H9 (cell line): Measurements from ENCODE around the gene UBN1. TPM values are rescaled to one million over a fixed set of nuclear protein-coding genes. Genes with fewer than 3 reads are reported as not detected.

Experiments
- DNase-seq: peaks from one replicate; pipeline ENCODE4 v3.0.0-alpha.2; 2017
- H2AFZ ChIP-seq: one replicate; pipeline ENCODE4 v1.6.1; 2013; ENCODE audit warnings: mild to moderate bottlenecking, low read length, control low read depth, moderate library complexity
- H2AK5ac ChIP-seq: 2 replicates; pipeline ENCODE4 v1.6.1; 2013; ENCODE audit warnings: low read length, control low read depth, mixed read lengths; ENCODE audit not compliant: insufficient read length
- H2BK120ac ChIP-seq: one replicate; pipeline ENCODE4 v1.6.1; 2013; ENCODE audit warnings: low read depth, mild to moderate bottlenecking, low read length, control low read depth, inconsistent platforms; ENCODE audit not compliant: poor library complexity, severe bottlenecking
- H2BK12ac ChIP-seq: 2 replicates; pipeline ENCODE4 v1.6.1; 2013; ENCODE audit warnings: low read length, control low read depth, mixed read lengths, low read depth; ENCODE audit not compliant: insufficient read length
- H2BK15ac ChIP-seq: 2 replicates; pipeline ENCODE4 v1.6.1; 2013; ENCODE audit warnings: low read depth, low read length, control low read depth
- H2BK20ac ChIP-seq: one replicate; pipeline ENCODE4 v1.6.1; 2013; ENCODE audit warnings: low read depth, mild to moderate bottlenecking, low read length, control low read depth, inconsistent platforms; ENCODE audit not compliant: poor library complexity, severe bottlenecking
- H2BK5ac ChIP-seq: 2 replicates; pipeline ENCODE4 v1.6.1; 2013; ENCODE audit warnings: low read length, control low read depth, mixed read lengths; ENCODE audit not compliant: insufficient read length
- H3K14ac ChIP-seq: 2 replicates; pipeline ENCODE4 v1.6.1; 2013; ENCODE audit warnings: low read length, control low read depth; ENCODE audit not compliant: insufficient read depth
- H3K18ac ChIP-seq: 2 replicates; pipeline ENCODE4 v1.6.1; 2013; ENCODE audit warnings: low read depth, mild to moderate bottlenecking, mixed read lengths, low read length, control low read depth; ENCODE audit not compliant: insufficient read length
- H3K23ac ChIP-seq: 2 replicates; pipeline ENCODE4 v1.6.1; 2013; ENCODE audit warnings: low read length, control low read depth, mixed read lengths, low read depth; ENCODE audit not compliant: insufficient read length
- H3K23me2 ChIP-seq: 2 replicates; pipeline ENCODE4 v1.6.1; 2013; ENCODE audit warnings: low read depth, mild to moderate bottlenecking, mixed read lengths, low read length, control low read depth; ENCODE audit not compliant: insufficient read length, poor library complexity, severe bottlenecking
- H3K27ac ChIP-seq: 2 replicates; pipeline ENCODE4 v1.5.1; 2013; ENCODE audit warnings: low read length, control low read depth, mixed read lengths, low read depth; ENCODE audit not compliant: insufficient read length
- H3K27me3 ChIP-seq: 2 replicates; pipeline ENCODE4 v1.6.1; 2013; ENCODE audit warnings: low read length, control low read depth, inconsistent platforms; ENCODE audit not compliant: insufficient read depth
- H3K4ac ChIP-seq: 2 replicates; pipeline ENCODE4 v1.6.1; 2013; ENCODE audit warnings: low read depth, mild to moderate bottlenecking, control low read depth, inconsistent platforms, low read length, moderate library complexity
- H3K4me1 ChIP-seq: 2 replicates; pipeline ENCODE4 v1.6.1; 2013; ENCODE audit warnings: low read length, control low read depth, inconsistent platforms; ENCODE audit not compliant: insufficient read depth
- H3K4me2 ChIP-seq: 2 replicates; pipeline ENCODE4 v1.6.1; 2013; ENCODE audit warnings: low read length, control low read depth, mixed read lengths; ENCODE audit not compliant: insufficient read length, insufficient read depth
- H3K56ac ChIP-seq: 2 replicates; pipeline ENCODE4 v1.6.1; 2013; ENCODE audit warnings: low read depth, mild to moderate bottlenecking, mixed read lengths, low read length, control low read depth; ENCODE audit not compliant: insufficient read length
- H3K79me1 ChIP-seq: 2 replicates; pipeline ENCODE4 v1.6.1; 2013; ENCODE audit warnings: low read depth, mild to moderate bottlenecking, moderate library complexity, low read length, control low read depth, inconsistent platforms; ENCODE audit not compliant: insufficient read depth, poor library complexity, severe bottlenecking
- H3K79me2 ChIP-seq: 2 replicates; pipeline ENCODE4 v1.6.1; 2013; ENCODE audit warnings: low read length, control low read depth, inconsistent platforms; ENCODE audit not compliant: insufficient read depth
- H3K9ac ChIP-seq: 2 replicates; pipeline ENCODE4 v1.6.1; 2013; ENCODE audit warnings: low read length, control low read depth, mixed read lengths; ENCODE audit not compliant: insufficient read length; ENCODE audit errors: extremely low read depth
- H3K9me3 ChIP-seq: one replicate; pipeline ENCODE4 v1.6.1; 2013; ENCODE audit warnings: low read depth, low read length, inconsistent platforms; ENCODE audit not compliant: control insufficient read depth
- H3T11ph ChIP-seq: one replicate; pipeline ENCODE4 v1.6.1; 2013; ENCODE audit warnings: mild to moderate bottlenecking, low read length, control low read depth, inconsistent platforms
- H4K20me1 ChIP-seq: one replicate; pipeline ENCODE4 v1.6.1; 2013; ENCODE audit not compliant: control insufficient read depth, insufficient read length, insufficient read depth
- H4K5ac ChIP-seq: 2 replicates; pipeline ENCODE4 v1.6.1; 2013; ENCODE audit warnings: low read depth, mild to moderate bottlenecking, mixed read lengths, low read length, control low read depth; ENCODE audit not compliant: insufficient read length
- H4K8ac ChIP-seq: replicated peaks from 2 replicates; pipeline ENCODE4 v1.6.1; 2013; ENCODE audit warnings: low read length, control low read depth, mixed read lengths, low read depth; ENCODE audit not compliant: insufficient read length
- H4K91ac ChIP-seq: 2 replicates; pipeline ENCODE4 v1.6.1; 2013; ENCODE audit warnings: low read depth, mild to moderate bottlenecking, moderate library complexity, mixed read lengths, low read length, control low read depth; ENCODE audit not compliant: insufficient read length
- H3K27ac Mint-ChIP-seq, 3 experiments: 2 replicates in 2 of 3; 3 replicates in 1 of 3; pipeline ENCODE4 v1.8.0; 2020 to 2021; ENCODE audit warnings: mixed read lengths in 3 of 3, mild to moderate bottlenecking in 1 of 3, moderate library complexity in 1 of 3
- H3K27me3 Mint-ChIP-seq: 2 replicates; pipeline ENCODE4 v1.8.0; 2021; ENCODE audit warnings: low read depth, mild to moderate bottlenecking, moderate library complexity, mixed read lengths
- H3K36me3 Mint-ChIP-seq, 3 experiments: 2 replicates in 2 of 3; 3 replicates in 1 of 3; pipeline ENCODE4 v1.8.0; 2020 to 2021; ENCODE audit warnings: low read depth in 3 of 3, mixed read lengths in 3 of 3; ENCODE audit not compliant: insufficient read depth in 1 of 3
- H3K4me1 Mint-ChIP-seq, 2 experiments: 2 replicates each; pipeline ENCODE4 v1.8.0; 2020; ENCODE audit warnings: mixed read lengths in 2 of 2
- H3K4me3 Mint-ChIP-seq, 2 experiments: 2 replicates in 1 of 2; 3 replicates in 1 of 2; pipeline ENCODE4 v1.8.0; 2020 to 2021; ENCODE audit warnings: mild to moderate bottlenecking in 2 of 2, mixed read lengths in 2 of 2, moderate library complexity in 1 of 2
- H3K9me3 Mint-ChIP-seq, 2 experiments: 2 replicates in 1 of 2; 3 replicates in 1 of 2; pipeline ENCODE4 v1.8.0; 2020; ENCODE audit warnings: mild to moderate bottlenecking in 2 of 2, mixed read lengths in 2 of 2, moderate library complexity in 1 of 2
- WGBS: extraction: QIAGEN DNeasy Blood & Tissue Kit; methylation state at CpG from one replicate; pipeline ENCODE4 v1.1.7; 2013; ENCODE audit warnings: missing lambda C conversion rate, low lambda C conversion rate, mixed read lengths; ENCODE audit not compliant: insufficient read length; ENCODE audit errors: extremely low coverage; 5-methylcytosine and 5-hydroxymethylcytosine counted together
- total RNA-seq: library from RNA; stranded (reverse); gene quantifications from 2 replicates; pipeline ENCODE4 v1.2.1, GENCODE V29; 2021
- TF ChIP-seq, protein P1 (sequence below): fragments of 200-600 bp; sonication (generic); conservative IDR thresholded peaks from 3 replicates; pipeline ENCODE4 v1.8.0; 2021; ENCODE audit warnings: antibody characterized with exemption, mild to moderate bottlenecking

Gene UBN1
- total RNA-seq, 1 experiment from 2014 or later = 55.2 TPM

GRCh38 chr16:4868026-4868425 is 20.7 kb downstream of the UBN1 start:
- Histone ChIP-seq H3T11ph (no peak overlapping the region), H3K23me2 (no peaks in the 10 kb centered on the region), H2BK5ac (no peak overlapping the region), H2BK120ac (no peak overlapping the region), H2BK12ac (no peak overlapping the region), H3K18ac (no peak overlapping the region), H4K91ac (no peak overlapping the region), H2AFZ (no peak overlapping the region), H3K27me3 (no peaks in the 10 kb centered on the region; the same call in 1 of the 2 replicates), H3K27ac (no peak overlapping the region), H4K20me1 (no peaks in the 10 kb centered on the region), H3K14ac (no peak overlapping the region), H3K4ac (no peak overlapping the region), H2AK5ac (no peak overlapping the region), H3K9ac (no peak overlapping the region), H3K56ac (no peak overlapping the region), H3K4me2 (no peak overlapping the region), H3K79me2 (peaks cover 5% of the 10 kb centered on the region; the same call in 1 of the 2 replicates), H3K79me1 (no peaks in the 10 kb centered on the region), H2BK20ac (no peak overlapping the region), H3K9me3 (no peaks in the 10 kb centered on the region), H4K8ac (no peak overlapping the region), H3K4me1 (no peaks in the 10 kb centered on the region), H3K23ac (no peak overlapping the region), H4K5ac (no peak overlapping the region), H2BK15ac (no peak overlapping the region)
- DNase-seq = no peak
- peak overlapping the region in 1 of 3 experiments; percentile 6; a peak in 1 of 7 replicates for H3K27ac Mint-ChIP-seq
- H3K27me3 Mint-ChIP-seq = no peaks in the 10 kb centered on the region; the same call in 1 of the 2 replicates
- H3K4me3 Mint-ChIP-seq = no peak overlapping the region
- H3K36me3 Mint-ChIP-seq = peaks cover 21 to 51% (median 46%) of the 10 kb centered on the region in 3 experiments; a peak in 6 of 7 replicates
- H3K4me1 Mint-ChIP-seq = peaks cover 0 to 4% of the 10 kb centered on the region in 2 experiments; a peak in 2 of 4 replicates
- TF ChIP-seq, protein P1, sequence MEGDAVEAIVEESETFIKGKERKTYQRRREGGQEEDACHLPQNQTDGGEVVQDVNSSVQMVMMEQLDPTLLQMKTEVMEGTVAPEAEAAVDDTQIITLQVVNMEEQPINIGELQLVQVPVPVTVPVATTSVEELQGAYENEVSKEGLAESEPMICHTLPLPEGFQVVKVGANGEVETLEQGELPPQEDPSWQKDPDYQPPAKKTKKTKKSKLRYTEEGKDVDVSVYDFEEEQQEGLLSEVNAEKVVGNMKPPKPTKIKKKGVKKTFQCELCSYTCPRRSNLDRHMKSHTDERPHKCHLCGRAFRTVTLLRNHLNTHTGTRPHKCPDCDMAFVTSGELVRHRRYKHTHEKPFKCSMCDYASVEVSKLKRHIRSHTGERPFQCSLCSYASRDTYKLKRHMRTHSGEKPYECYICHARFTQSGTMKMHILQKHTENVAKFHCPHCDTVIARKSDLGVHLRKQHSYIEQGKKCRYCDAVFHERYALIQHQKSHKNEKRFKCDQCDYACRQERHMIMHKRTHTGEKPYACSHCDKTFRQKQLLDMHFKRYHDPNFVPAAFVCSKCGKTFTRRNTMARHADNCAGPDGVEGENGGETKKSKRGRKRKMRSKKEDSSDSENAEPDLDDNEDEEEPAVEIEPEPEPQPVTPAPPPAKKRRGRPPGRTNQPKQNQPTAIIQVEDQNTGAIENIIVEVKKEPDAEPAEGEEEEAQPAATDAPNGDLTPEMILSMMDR = no peak
- WGBS = no CpG with 5 or more reads among the region's 5 CpGs
- no peaks in the 10 kb centered on the region for H3K9me3 Mint-ChIP-seq
